Vagina (tissue), 2 donors: Measurements from ENCODE around the gene ELP5.

Source experiments
- POLR2A ChIP-seq, 2 donors: fragments of 450-650 bp; IDR thresholded peaks; one replicate each; pipeline ENCODE4 v1.6.1; 2017; ENCODE audit warnings: antibody characterized with exemption in 2 of 2, mild to moderate bottlenecking in 2 of 2, moderate library complexity in 2 of 2
- POLR2AphosphoS5 ChIP-seq, 2 donors: sonication (generic); formaldehyde crosslinking; IDR thresholded peaks; one replicate each; pipeline ENCODE4 v1.9.0; 2017; ENCODE audit warnings: antibody characterized with exemption in 2 of 2, mild to moderate bottlenecking in 2 of 2, low read depth in 1 of 2; ENCODE audit not compliant: insufficient read depth in 1 of 2
- TF ChIP-seq, protein P1 (sequence below), 3 experiments: fragments of 450-650 bp in 2 of 3; fragments of 200-600 bp in 1 of 3; sonication (generic) in 1 of 3; IDR thresholded peaks; one replicate each; pipeline ENCODE4 v1.5.1; 2017 to 2019; ENCODE audit warnings: antibody characterized with exemption in 3 of 3, mild to moderate bottlenecking in 2 of 3, moderate library complexity in 2 of 3

DNA sequence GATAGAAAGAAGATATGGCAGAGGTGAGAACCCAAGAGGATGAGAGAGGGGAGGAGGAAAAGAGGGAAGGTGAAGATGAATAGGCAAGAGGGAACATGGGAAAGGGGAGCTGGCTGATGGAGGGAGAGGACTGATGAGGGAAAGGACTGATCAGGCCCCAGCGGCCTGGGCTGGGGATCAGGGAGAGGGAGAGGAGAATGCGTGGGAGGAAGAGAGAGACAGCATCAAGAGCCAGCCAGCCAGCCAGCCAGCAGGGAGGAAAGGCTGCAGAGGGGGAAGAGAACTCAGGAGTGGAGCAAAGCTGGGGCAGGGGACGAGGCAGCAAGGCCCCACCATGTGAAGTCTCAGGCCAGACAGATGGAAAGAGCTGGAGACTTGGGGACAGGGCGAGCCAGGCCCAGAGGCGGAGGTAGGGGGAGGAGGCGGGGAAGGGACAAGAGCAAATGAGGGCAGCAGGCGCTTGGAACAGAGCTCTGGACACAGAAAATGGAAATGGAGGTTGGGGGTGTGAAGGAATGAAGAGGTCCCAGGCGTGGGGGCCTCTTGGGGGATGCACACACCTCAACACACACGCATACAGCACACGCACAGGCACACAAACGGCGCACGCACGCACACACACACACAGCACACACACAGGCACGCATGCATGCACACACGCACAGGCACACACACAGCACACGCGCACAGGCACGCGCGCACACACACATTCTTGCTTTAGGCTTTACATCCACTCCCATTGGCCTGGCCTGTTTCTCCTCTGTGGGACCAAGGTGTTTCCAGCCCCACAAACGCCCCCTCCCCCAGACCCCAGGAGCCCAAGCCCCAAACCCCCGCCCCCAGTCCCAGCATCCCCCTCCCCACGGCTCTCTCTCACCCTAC lies 44.7 kb upstream of the ELP5 start:
- TF ChIP-seq POLR2AphosphoS5 (IDR thresholded peaks at IDR 0.05; ENCODE audit: insufficient read depth in 1 of 2, low read depth in 1 of 2) (no peak), POLR2A (IDR thresholded peaks at IDR 0.05) (no peak)
- TF ChIP-seq, protein P1, sequence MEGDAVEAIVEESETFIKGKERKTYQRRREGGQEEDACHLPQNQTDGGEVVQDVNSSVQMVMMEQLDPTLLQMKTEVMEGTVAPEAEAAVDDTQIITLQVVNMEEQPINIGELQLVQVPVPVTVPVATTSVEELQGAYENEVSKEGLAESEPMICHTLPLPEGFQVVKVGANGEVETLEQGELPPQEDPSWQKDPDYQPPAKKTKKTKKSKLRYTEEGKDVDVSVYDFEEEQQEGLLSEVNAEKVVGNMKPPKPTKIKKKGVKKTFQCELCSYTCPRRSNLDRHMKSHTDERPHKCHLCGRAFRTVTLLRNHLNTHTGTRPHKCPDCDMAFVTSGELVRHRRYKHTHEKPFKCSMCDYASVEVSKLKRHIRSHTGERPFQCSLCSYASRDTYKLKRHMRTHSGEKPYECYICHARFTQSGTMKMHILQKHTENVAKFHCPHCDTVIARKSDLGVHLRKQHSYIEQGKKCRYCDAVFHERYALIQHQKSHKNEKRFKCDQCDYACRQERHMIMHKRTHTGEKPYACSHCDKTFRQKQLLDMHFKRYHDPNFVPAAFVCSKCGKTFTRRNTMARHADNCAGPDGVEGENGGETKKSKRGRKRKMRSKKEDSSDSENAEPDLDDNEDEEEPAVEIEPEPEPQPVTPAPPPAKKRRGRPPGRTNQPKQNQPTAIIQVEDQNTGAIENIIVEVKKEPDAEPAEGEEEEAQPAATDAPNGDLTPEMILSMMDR (IDR thresholded peaks at IDR 0.05) = no peak
